ENCODE results near the gene MUTYH.
A peak's percentile ranks its signal among the peaks of the same experiment; 100 is the strongest.
"Not testable (repeated sequence)": the region's sequence is repeated elsewhere in the genome, so short reads cannot be mapped to it uniquely, and the experiment has no call there.

Gene MUTYH

DNA sequence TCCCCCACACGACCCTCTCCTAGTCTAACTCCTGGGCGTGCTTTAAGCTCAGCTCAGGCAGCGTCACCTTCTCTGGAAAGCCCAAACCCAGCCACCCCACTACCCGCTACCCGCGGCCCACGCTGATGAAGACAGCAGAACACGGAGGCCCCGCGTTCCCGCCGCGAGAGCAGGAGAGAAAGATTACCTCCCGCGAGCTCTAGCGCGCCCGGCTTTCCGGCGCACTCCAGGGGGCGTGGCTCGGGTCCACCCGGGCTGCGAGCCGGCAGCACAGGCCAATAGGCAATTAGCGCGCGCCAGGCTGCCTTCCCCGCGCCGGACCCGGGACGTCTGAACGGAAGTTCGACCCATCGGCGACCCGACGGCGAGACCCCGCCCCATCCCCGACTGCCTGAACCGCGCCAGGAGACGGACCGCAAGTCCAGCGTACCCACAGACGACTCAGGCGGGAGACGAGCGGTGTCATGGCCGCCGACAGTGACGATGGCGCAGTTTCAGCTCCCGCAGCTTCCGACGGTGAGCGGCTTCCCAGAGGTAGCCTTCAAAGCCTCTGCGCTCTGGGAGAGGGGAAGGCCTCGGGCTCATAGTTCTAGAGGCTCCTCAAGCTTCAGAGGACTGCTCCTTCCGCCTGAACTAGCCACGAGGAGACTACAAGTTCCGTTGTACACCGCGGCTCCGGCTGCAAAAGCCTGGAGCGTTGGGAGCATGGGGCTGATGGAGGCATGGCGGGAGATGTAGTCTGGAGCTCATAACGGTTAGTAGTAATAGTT is at the start of gene MUTYH, which contains the start of gene TOE1:
Gene MUTYH, minus strand, starts transcription at position 652 of the 770 bp plus-strand sequence. CDS start 5,935 bp downstream, outside the sequence.
Gene TOE1, plus strand, starts transcription at position 382 of the 770 bp plus-strand sequence. Its CDS starts 83 bp downstream, at position 465.
- FAIRE-seq = peak; percentile 78
- peak; percentile 89 for DNase-seq (ENCODE audit: low spot score)

DNA sequence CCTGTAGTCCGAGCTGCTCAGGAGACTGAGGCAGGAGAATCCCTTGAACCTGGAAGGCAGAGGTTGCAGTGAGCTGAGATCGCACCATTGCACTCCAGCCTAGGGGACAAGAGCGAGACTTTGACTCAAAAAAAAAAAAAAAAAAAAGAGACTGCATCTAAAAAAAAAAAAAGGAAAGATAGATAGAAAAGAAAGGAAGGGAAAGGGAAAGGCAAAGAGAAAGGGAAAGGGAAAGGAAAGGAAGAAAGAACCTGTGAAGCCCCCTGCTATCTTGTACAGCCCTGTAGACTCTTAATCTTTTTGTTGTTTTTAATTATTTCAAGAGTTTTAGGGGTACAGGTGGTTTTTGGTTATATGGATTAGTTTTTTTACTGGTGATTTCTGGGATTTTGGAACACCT is 46.0 kb upstream of the MUTYH start:
- FAIRE-seq = no peak
- DNase-seq (ENCODE audit: low spot score) = no peak

DNA sequence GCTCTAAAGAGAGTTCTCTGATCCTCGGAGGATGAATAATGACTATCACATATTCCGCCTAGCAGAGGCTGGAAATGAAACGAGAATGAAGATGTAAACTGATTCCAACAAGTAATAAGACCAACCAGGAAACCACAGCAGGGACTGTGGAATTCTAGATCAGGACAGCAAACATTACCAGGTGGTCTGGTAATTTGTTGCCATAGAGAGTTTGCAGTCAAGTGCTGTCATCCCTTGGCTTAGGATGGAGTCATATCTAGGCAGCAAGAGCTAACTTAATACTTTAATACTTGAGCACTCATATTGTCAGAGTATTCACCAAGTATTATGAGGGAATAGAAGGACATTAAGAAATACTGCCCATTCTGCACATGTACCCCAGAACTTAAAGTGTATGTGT is 45.1 kb upstream of the MUTYH start:
- FAIRE-seq (no peak), DNase-seq (ENCODE audit: low spot score) (no peak)

DNA sequence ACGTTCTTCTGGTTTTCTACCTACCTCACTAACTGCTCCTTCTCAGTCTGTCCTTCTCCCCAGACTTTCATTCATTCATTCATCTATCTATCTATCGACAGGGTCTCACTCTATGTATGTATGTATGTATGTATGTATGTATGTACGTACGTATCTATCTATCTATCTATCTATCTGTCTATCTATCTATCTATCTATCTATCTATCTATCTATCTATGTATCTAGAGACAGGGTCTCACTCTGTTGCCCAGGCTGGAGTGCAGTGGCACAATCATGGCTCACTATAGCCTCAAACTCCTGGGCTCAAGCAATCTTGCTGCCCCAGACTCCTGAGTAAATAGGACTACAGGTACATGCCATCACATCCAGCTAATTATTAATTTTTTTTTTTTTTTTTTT is 44.0 kb upstream of the MUTYH start:
- FAIRE-seq; DNase-seq (ENCODE audit: low spot score): not testable (repeated sequence)

DNA sequence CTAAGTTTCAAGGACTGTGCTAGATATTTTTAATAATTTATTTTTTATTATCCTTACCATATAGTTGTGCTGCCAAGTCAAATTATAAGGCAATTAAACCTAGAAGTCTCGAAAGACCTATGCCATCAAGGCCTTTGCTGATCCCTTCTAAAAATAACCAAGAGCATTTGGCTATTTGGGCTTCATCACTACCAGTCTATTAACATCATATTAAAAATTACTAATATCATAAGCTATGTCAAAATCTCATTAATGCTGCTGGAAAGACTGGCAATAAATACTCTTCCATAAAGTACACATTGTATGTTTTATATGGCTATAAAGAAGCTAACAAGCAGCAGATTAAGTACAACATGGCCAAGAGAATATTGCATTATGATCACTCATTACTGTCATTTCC is 43.0 kb upstream of the MUTYH start:
- DNase-seq (ENCODE audit: low spot score) (no peak), FAIRE-seq (no peak)

DNA sequence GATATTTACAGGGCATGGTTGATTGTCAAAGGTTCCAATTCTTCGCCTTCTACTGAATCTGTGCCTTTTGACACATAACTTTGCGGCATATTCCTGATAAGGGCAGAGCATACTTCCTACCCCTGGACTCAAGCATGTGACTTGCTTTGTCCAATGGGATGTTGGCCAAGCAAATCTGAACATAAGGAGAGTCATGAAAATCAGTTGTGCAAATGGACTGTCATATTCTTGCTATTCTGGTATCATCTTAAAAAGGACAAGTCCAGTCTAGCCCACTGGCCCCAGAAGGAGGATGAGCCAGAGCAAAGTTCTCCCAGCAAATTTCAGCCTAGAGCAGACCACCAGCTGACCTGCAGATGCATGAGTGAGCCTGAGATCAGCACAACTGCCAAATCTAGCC is 41.0 kb upstream of the MUTYH start:
- FAIRE-seq = no peak

DNA sequence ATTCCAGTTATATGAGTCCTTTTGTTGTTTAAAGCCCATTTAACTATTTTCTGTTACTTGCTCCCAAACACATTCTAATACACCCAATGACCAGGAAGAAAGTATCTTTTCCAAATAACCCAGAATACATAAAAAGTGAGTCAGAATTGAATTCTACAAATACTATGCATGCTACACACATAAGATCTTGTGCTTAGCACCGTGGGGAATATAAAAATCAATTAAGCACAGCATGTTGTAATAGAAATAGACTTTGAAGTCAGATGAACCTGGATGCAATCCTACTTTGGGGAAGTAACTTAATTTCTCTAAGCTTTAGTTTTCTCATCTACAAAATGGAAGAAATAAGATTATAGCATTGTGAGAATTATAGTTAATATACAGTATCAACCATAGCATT is 40.5 kb upstream of the MUTYH start:
- DNase-seq (ENCODE audit: low spot score) = no peak

More for the DNA sequence above, 41.0 kb upstream of the MUTYH start:
- no peak for DNase-seq (ENCODE audit: low spot score)

DNA sequence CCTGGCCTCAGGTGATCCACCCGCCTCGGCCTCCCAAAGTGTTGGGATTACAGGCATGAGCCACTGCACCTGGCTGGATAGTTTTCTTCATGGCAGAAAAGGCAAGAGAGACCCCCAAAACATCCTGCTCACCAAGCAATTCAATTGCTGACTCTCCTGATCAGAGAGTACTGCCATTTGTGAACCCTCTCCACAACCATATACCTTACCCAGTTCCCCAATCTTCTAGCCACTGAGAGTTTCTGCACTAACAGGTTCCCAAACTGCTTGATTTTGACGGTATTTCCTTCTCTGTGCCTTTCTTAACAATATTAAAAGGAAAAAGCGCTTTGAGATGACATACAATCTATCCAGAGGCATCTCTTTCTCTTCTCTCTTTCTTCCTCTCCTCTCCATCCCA is 39.9 kb upstream of the MUTYH start:
- DNase-seq (ENCODE audit: low spot score) (no peak), FAIRE-seq (no peak)

More for the DNA sequence above, 40.5 kb upstream of the MUTYH start:
- no peak for FAIRE-seq

DNA sequence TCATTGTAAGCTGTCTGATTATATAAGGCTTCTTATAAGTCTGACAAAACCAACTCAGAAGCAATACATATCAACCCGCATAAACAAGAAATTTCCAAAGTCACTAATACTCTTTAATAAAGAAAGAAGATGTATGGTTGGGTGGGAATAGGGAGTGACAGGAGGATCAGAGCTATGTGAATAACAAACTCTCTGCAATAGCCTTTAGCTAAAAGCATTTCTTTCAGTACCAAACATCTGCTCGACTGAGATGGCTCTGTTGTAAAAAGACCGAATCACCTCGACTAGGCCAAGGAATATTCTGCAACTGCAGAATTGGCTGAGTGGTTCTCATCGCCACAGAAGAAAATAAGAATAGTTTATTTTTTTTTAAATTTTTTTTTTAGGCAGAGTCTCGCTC is 39.3 kb upstream of the MUTYH start:
- no peak for FAIRE-seq
- DNase-seq (ENCODE audit: low spot score) = no peak

DNA sequence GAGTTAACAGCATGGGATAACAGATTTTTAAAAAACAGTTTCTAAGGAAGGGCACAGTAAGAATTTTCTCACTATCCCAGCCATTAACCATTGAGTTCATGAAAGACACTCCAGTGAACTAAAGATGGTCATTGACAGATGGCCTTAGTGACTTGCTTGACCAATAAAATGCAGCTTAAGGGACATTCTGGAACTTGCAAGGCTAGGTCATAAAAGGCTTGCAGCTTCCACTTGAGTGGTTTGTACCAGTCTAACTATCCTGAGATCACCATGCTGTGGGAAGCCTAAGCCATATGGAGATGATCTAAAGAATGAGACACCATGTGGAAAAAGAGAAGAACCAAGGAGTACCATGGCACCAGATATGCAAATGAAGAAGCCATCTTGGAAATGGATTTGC is 37.9 kb upstream of the MUTYH start:
- no peak for DNase-seq (ENCODE audit: low spot score)
- no peak for FAIRE-seq

DNA sequence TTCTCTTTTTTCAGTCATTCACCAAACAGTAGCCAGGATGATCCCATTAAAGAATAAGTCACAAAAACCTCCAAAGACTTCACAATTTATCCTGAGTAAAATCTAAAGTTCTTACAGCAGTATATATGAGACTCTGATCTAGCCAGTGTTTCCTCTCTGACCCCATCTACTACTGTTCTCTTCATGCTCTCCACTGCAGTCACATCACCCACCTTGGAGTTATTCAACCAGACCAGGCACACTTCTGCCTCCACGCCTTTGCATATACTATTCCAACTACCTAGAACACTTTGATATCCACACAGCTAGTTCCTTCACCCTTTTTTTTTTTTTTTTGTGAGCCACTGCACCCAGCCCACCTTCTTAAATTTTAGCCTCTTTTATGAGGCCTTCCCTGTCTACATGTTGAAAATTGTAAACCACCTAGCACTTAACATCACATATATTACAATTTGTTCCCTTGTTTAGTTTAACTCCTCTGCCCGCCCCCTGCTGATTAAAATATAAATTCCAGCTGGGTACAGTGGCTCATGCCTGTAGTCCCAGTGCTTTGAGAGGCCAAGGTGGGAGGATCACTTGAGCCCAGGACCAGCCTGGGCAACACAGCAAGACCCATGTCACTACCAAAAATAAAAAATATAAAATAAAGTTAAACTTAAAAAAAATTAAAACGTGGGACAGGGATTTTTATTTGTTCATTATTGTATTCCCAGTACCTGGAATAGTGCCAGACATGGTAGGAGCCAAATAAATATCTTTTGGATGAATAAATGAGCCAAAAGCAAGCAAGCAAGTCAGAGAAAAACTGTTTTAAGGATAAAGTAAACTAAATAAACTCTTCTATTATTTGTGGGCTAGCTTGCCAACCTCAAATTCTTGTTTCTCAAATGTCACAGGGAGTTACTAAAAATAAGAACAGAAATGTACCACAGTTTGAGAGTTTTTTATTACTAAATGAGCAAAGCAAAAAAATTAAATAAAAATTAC is 35.2 kb upstream of the MUTYH start:
- FAIRE-seq (no peak), DNase-seq (ENCODE audit: low spot score) (no peak)

DNA sequence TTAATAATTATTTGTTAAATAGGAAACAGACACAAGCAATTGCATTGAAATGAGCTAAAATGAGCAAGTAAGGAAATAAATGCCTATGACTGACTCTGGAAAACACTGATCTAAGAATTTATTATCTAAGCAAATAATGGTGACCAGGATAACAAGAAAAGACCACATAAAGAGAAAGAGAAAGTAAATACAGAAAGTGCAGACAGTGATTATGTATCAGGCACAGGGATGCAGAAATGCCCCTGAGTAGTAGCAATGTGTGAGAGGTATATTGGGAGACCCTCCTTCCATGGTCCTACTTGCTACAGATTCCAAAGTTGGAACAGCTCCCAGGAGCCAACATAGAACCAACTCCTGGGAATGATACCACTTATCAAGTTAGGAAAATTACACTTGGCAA is 33.3 kb upstream of the MUTYH start:
- DNase-seq (ENCODE audit: low spot score) (no peak), FAIRE-seq (no peak)

DNA sequence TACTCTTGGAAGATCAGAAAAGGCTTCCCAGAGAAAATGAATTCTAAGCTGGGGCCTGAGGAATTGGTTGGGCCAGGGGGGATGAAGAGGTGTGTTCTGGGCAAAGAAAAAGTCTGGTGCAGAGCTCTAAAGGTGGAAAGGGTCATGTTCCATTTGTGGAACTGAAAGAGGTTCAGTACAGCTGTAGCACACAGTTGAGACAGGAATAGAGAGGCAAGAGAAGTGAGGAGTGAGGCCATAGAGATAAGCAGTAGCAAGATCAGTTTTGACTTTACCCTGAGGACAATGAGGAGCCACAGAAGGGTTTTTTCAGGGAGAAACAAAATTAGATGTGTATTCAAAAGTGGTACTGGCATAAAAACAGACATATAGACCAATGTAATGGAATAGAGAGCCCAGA is 30.3 kb upstream of the MUTYH start:
- DNase-seq (ENCODE audit: low spot score) = no peak
- FAIRE-seq = no peak

DNA sequence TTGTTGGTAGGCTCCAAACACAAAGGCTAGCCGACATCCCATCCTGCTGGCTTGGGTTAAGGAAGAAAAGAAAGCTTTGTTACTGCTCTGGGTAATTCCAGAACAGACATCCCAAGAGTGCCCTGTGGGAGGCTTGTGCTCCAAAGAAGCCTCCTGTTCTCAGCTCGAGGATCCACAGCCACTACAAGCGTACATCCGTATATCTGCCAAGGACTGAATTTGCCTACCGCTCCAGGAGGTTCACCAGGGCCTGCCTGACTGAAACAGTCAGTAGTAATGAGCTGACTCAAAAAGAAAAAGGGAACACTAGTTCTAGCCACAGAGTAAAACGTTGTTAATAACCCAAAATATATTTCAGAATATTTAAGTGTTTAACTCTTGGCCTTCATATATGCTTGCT is 24.8 kb upstream of the MUTYH start:
- FAIRE-seq (no peak), DNase-seq (ENCODE audit: low spot score) (no peak)

DNA sequence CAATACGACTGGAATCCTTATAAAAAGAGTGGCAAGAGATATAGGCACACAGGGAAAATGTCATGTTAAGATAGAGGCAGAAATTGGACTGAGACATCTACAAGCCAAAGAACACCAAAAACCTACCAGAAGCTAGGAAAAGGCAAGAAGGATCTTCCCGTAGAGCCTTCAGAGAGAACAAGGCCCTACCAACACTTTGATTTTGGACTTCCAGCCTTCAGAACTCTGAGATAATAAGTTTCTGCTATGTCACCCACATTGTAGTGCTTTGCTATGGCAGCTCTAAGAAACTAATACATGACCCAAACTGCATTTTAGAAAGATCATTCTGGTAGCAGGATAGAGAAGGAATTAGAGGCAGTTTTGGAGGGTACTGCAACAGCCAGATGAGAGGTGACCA is 24.1 kb upstream of the MUTYH start:
- DNase-seq (ENCODE audit: low spot score) = no peak
- no peak for FAIRE-seq

DNA sequence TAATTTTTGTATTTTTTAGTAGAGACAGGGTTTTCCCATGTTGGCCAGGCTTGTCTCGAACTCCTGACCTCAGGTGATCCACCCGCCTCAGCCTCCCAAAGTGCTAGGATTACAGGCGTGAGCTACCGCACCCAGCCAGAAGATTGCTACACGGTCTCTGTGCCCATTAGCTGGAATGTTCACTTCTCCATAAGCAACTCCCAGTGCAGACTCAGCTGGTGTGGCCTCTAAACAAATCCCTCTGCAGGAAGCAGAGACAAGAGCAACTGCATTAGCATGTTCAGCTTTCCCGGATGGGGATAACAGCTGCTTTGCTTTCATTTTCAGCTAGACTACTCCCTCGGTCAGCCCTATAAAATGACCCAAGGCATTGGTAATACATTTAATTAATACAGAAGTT is 20.7 kb upstream of the MUTYH start:
- FAIRE-seq; DNase-seq (ENCODE audit: low spot score): not testable (repeated sequence)

DNA sequence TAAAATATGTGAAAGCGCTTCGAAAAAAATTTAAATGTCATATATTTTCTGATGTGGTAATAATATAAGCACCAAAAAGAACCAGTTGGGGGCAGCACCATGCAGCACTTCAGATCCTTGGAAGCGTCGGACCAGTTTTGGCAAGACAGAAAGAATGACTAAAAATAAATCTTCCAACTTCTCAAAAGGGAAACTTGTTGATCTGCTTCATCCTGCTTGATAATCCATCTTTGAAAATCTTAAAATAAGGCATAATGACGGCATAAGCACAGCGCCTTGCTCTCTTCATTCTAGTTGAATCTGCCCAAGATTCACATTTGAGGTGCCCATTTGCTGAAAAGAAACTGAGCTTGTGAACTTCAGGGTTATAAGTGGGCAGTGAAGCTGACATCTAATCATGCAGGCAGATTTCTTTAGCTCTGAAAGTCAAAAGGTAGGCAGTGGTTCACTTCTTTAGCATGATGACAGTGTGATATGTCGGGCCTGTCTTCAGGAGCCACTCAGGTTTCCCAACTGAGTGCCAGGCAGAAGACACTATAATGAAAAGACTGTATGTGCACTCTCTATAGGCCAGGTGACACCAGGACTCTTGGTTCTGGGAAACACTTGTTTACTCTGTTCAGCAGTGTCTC is 19.8 kb upstream of the MUTYH start:
- FAIRE-seq = peak; percentile 68
- DNase-seq (ENCODE audit: low spot score) = peak; percentile 18

DNA sequence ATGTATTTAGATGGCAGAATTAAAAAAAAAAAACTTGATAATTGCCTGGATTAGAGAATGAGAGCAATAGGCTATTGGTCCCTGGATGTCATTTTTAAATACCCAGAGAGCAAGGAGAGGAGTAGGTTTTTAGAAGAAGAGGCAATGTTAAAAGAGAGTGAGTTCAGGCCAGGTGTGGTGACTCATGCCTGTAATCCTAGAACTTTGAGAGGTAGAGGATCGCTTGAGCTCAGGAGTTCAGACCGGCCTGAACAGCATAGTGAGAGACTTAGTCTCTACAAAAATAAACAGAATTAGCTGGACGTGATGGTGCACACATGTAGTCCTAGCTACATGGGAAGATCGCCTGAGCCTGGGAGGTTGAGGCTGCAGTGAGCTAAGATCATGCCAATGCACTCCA is 15.9 kb upstream of the MUTYH start:
- FAIRE-seq (no peak), DNase-seq (ENCODE audit: low spot score) (no peak)

DNA sequence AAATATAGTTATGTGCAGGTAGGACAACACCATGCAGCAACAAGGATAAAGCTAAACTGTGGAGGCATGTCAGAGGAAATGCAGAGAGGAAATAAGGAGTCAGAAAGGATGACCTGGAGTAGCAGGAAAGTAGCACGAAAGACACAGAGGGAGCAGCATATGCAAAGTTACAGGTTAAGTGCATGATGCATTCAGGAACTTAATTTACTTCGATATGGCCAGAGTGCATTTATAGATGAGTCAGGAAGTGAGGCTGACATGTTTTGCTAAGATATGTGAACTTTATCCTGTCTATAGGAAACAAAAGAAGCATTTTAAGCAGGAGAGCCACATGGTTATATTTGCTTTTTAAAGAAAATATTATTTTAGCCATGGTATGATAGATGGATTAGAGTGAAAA is 15.4 kb upstream of the MUTYH start:
- DNase-seq (ENCODE audit: low spot score) (no peak), FAIRE-seq (no peak)

DNA sequence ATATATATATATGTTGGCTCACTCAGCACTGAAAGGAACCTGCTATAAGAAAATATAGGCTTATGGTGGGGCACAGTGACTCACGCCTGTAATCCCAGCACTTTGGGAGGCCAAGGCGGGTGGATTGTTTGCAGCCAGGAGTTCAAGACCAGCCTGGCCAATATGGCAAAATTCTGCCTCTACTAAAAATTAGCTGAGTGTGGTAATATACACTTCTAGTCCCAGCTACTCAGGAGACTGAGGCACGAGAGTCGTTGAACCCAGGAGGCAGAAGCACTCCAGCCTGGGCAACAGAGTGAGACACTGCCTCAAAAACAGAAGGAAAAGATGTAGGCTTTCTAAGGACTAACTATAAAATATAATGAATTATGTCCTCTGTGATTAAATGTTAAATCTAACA is 14.6 kb upstream of the MUTYH start:
- FAIRE-seq (no peak), DNase-seq (ENCODE audit: low spot score) (no peak)

DNA sequence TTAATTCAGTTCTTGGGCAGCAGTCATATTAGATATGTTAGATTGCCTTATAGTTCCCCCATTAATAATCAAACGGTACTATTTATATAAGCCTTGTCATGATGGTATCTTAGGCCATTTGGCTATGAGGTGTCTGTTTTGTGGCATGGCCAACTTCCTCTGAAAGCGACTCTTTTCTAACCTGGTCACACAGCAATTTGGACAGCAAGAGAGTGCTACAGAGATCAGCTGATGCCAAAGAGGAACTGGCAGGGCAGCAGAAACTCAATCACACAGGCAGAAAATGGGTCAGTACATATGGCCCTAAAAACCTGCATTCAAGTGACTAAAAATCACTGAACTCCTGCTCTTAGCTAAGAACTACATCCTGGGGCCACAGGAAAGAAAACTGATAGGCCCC is 13.4 kb upstream of the MUTYH start:
- FAIRE-seq (no peak), DNase-seq (ENCODE audit: low spot score) (no peak)

DNA sequence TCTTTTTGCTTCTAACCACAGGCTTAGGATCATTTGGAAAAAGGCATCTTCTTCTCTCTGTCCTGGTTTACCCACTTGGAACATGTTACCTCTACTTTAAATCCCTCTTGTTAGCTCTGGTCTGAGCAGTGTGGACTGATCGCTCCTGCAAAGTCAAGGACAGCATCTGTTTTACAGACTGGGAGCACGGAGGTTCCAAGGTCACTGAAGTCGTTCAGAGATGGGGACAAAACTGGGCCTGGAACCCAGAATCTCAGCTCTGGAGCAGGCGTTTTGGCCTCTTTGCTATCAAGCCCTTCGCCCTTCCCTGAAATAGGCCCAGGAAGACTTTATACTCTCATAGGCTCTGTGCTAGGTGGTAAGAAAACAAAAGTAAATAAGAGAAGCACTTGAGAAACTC is 11.3 kb upstream of the MUTYH start:
- FAIRE-seq = no peak
- DNase-seq (ENCODE audit: low spot score) = no peak

All from RCC 7860 (cell line).